HepG2 (cell line): ENCODE measurements around the gene PPP1R16B. TPM values are rescaled to one million over a fixed set of nuclear protein-coding genes. Genes with fewer than 3 reads are reported as not detected.

ENCODE experiments used
- HOXA9 ChIP-seq: sonication (generic); formaldehyde crosslinking; IDR thresholded peaks from 2 replicates; pipeline ENCODE4 v1.8.1; 2022; ENCODE audit warnings: missing genetic modification reagents, mild to moderate bottlenecking, moderate library complexity, borderline replicate concordance
- NFKBIZ ChIP-seq: IDR thresholded peaks from 2 replicates; pipeline ENCODE4 v1.6.1; 2018; ENCODE audit warnings: missing genetic modification reagents, missing compliant biosample characterization
- PAXIP1 ChIP-seq: sonication (generic); formaldehyde crosslinking; conservative IDR thresholded peaks from 2 replicates; pipeline ENCODE4 v1.4.0; 2020; ENCODE audit warnings: mild to moderate bottlenecking, missing genetic modification reagents, moderate library complexity
- SMARCC2 ChIP-seq: fragments of 450-650 bp; IDR thresholded peaks from 2 replicates; pipeline ENCODE4 v1.6.1; 2017; ENCODE audit warnings: antibody characterized with exemption, mild to moderate bottlenecking
- TBX2 ChIP-seq: sonication (generic); formaldehyde crosslinking; IDR thresholded peaks from 2 replicates; pipeline ENCODE4 v1.5.0; 2020; ENCODE audit warnings: missing genetic modification reagents, mild to moderate bottlenecking, borderline replicate concordance
- TEAD2 ChIP-seq: sonication (generic); formaldehyde crosslinking; IDR thresholded peaks from 2 replicates; pipeline ENCODE4 v1.9.0; 2021; ENCODE audit warnings: missing genetic modification reagents
- THAP8 ChIP-seq: sonication (generic); formaldehyde crosslinking; IDR thresholded peaks from 2 replicates; pipeline ENCODE4 v1.5.1; 2020; ENCODE audit warnings: missing genetic modification reagents, mild to moderate bottlenecking, borderline replicate concordance
- ZNF264 ChIP-seq: sonication (generic); formaldehyde crosslinking; IDR thresholded peaks from 2 replicates; pipeline ENCODE4 v1.4.0; 2020; ENCODE audit warnings: missing genetic modification reagents
- ZNF280D ChIP-seq: sonication (generic); formaldehyde crosslinking; IDR thresholded peaks from 2 replicates; pipeline ENCODE4 v1.5.1; 2020; ENCODE audit warnings: mild to moderate bottlenecking, missing genetic modification reagents
- ZNF878 ChIP-seq: sonication (generic); formaldehyde crosslinking; IDR thresholded peaks from 2 replicates; pipeline ENCODE4 v1.8.1; 2023; ENCODE audit warnings: mild to moderate bottlenecking, missing genetic modification reagents, moderate library complexity
- polyA plus RNA-seq, 8 experiments: library from polyadenylated mRNA; depleted of rRNA in 3 of 8; stranded (reverse) in 7 of 8; unstranded in 1 of 8; fragments of >200 nt; fragmentation: Illumina TruSeq in 4 of 8; extraction: Trizol in 4 of 8; gene quantifications; 2 replicates each; pipeline versions ENCODE4 v1.2.1 to v1.2.3, GENCODE V29; 2011 to 2016; ENCODE audit warnings: low read depth in 4 of 8, missing spikeins in 1 of 8, mixed read lengths in 1 of 8; ENCODE audit not compliant: insufficient read depth in 1 of 8
- total RNA-seq, 5 experiments: library from RNA; depleted of rRNA; stranded (reverse); fragments of >200 nt; fragmentation: Illumina TruSeq; extraction: Trizol; gene quantifications; 2 replicates each; pipeline ENCODE4 v1.2.3, GENCODE V29; 2016; ENCODE audit warnings: low read depth in 1 of 5
- TF ChIP-seq, protein P1 (sequence below): sonication (generic); formaldehyde crosslinking; IDR thresholded peaks from 2 replicates; pipeline ENCODE4 v1.5.1; 2020; ENCODE audit warnings: missing genetic modification reagents, mild to moderate bottlenecking, borderline replicate concordance

Gene PPP1R16B
- total and polyA plus RNA-seq, 2 of the 13 experiments (the other 11 are each of a cell fraction or from before 2014, with no cell fraction given): 0.02 to 0.11 TPM

GRCh38 chr20:38962044-38962927, 156.8 kb downstream of the PPP1R16B start, which contains the start of gene DHX35 (continued):
- TF ChIP-seq, protein P1, sequence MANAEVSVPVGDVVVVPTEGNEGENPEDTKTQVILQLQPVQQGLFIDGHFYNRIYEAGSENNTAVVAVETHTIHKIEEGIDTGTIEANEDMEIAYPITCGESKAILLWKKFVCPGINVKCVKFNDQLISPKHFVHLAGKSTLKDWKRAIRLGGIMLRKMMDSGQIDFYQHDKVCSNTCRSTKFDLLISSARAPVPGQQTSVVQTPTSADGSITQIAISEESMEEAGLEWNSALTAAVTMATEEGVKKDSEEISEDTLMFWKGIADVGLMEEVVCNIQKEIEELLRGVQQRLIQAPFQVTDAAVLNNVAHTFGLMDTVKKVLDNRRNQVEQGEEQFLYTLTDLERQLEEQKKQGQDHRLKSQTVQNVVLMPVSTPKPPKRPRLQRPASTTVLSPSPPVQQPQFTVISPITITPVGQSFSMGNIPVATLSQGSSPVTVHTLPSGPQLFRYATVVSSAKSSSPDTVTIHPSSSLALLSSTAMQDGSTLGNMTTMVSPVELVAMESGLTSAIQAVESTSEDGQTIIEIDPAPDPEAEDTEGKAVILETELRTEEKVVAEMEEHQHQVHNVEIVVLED (CRISPR knock-in tag): peak; percentile 89
- TF ChIP-seq SMARCC2: no peak
- TF ChIP-seq ZNF264: 0 out of 2 replicates have a peak, but pooled peaks have one; percentile 42
- no peak for TF ChIP-seq ZNF878 (CRISPR knock-in tag)
- TF ChIP-seq NFKBIZ (CRISPR knock-in tag): peak; percentile 76; the same call in 1 of the 2 replicates
- TF ChIP-seq TEAD2 (CRISPR knock-in tag): no peak; the same call in 1 of the 2 replicates
- TF ChIP-seq ZNF280D (CRISPR knock-in tag): peak; percentile 86
- TF ChIP-seq TBX2 (CRISPR knock-in tag): peak; percentile 96; the same call in 1 of the 2 replicates
- TF ChIP-seq HOXA9 (CRISPR knock-in tag): no peak
- peak; percentile 76; the same call in 1 of the 2 replicates for TF ChIP-seq THAP8 (CRISPR knock-in tag)
- peak; percentile 83 for TF ChIP-seq PAXIP1 (CRISPR knock-in tag)
